ENCODE data around the gene PMEPA1. TPM values are rescaled to one million over a fixed set of nuclear protein-coding genes. Genes with fewer than 3 reads are reported as not detected.

PMEPA1 gene
- total and polyA plus RNA-seq, 2 experiments from 2014 or later, result 7.3 to 15.4 TPM

GRCh38 chr20:57711826-57712225, 2.0 kb upstream of the PMEPA1 start:
- Histone ChIP-seq H3K4me3 (no peak overlapping the region), H3K9me2 (ENCODE audit: insufficient read depth) (no peaks in the 10 kb centered on the region), H2AFZ (no peak overlapping the region), H3K4me1 (ENCODE audit: insufficient read depth) (peaks cover 25% of the 10 kb centered on the region), H3K79me2 (replicated peaks; ENCODE audit: insufficient read depth) (peaks cover 29% of the 10 kb centered on the region), H3K4me2 (no peak overlapping the region), H3K36me3 (ENCODE audit: insufficient read depth) (no peaks in the 10 kb centered on the region), H3K27me3 (ENCODE audit: insufficient read depth) (no peaks in the 10 kb centered on the region), H4K20me1 (replicated peaks; ENCODE audit: insufficient read depth) (peaks cover 21% of the 10 kb centered on the region), H3K27ac (ENCODE audit: low read depth) (no peak overlapping the region), H3F3A (replicated peaks; ENCODE audit: low read depth) (no peaks in the 10 kb centered on the region)
- Mint-ChIP-seq H3K27ac (no peak overlapping the region), H3K4me3 (no peak overlapping the region), H3K9me3 (no peaks in the 10 kb centered on the region; the same call in 2 of the 3 replicates), H3K4me1 (peaks cover 38% of the 10 kb centered on the region), H3K36me3 (ENCODE audit: low read depth) (peaks cover 10% of the 10 kb centered on the region; the same call in 1 of the 3 replicates), H3K27me3 (ENCODE audit: insufficient read depth, low read depth, poor library complexity) (peaks cover 18% of the 10 kb centered on the region)
- no peak for DNase-seq (ENCODE audit: low spot score)
- ATAC-seq, result no peak
- TF ChIP-seq CREB1 (CRISPR knock-in tag; IDR thresholded peaks at IDR 0.05; ENCODE audit: low read depth) (no peak), POLR2AphosphoS5 (IDR thresholded peaks at IDR 0.05; ENCODE audit: low read depth) (no peak), CTCF (conservative IDR thresholded peaks at IDR 0.05; ENCODE audit: low read depth in 2 of 2) (no peak), ZNF462 (CRISPR knock-in tag; IDR thresholded peaks at IDR 0.05) (no peak), JUNB (IDR thresholded peaks at IDR 0.05; ENCODE audit: unreplicated experiment) (no peak), NANOG (IDR thresholded peaks at IDR 0.05; ENCODE audit: borderline replicate concordance) (no peak), EZH2phosphoT487 (IDR thresholded peaks at IDR 0.05; ENCODE audit: unreplicated experiment) (no peak), ZNF114 (CRISPR knock-in tag; IDR thresholded peaks at IDR 0.05) (no peak)
- TF ChIP-seq, protein P1, sequence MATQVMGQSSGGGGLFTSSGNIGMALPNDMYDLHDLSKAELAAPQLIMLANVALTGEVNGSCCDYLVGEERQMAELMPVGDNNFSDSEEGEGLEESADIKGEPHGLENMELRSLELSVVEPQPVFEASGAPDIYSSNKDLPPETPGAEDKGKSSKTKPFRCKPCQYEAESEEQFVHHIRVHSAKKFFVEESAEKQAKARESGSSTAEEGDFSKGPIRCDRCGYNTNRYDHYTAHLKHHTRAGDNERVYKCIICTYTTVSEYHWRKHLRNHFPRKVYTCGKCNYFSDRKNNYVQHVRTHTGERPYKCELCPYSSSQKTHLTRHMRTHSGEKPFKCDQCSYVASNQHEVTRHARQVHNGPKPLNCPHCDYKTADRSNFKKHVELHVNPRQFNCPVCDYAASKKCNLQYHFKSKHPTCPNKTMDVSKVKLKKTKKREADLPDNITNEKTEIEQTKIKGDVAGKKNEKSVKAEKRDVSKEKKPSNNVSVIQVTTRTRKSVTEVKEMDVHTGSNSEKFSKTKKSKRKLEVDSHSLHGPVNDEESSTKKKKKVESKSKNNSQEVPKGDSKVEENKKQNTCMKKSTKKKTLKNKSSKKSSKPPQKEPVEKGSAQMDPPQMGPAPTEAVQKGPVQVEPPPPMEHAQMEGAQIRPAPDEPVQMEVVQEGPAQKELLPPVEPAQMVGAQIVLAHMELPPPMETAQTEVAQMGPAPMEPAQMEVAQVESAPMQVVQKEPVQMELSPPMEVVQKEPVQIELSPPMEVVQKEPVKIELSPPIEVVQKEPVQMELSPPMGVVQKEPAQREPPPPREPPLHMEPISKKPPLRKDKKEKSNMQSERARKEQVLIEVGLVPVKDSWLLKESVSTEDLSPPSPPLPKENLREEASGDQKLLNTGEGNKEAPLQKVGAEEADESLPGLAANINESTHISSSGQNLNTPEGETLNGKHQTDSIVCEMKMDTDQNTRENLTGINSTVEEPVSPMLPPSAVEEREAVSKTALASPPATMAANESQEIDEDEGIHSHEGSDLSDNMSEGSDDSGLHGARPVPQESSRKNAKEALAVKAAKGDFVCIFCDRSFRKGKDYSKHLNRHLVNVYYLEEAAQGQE (IDR thresholded peaks at IDR 0.05; ENCODE audit: unreplicated experiment), result no peak

All from GM23338 (cell line).